A673 (cell line): ENCODE data around the gene ABHD6. TPM values are rescaled to one million over a fixed set of nuclear protein-coding genes. Genes with fewer than 3 reads are reported as not detected.
"Not testable (repeated sequence)": the region's sequence is repeated elsewhere in the genome, so short reads cannot be mapped to it uniquely, and the experiment has no call there.

Experiments
- BruUV-seq: library from RNA; stranded (reverse); fragments of 400-500 nt; replicated peaks from 2 replicates; lab custom pipeline; 2021; lab: Mats Ljungman, UMichigan
- CTCF ChIA-PET: fragments of 300-600 bp; sonication (Branson Sonifier 250); formaldehyde crosslinking; loops from one replicate; lab custom pipeline; 2022; ENCODE audit warnings: antibody characterized with exemption; lab: Charles Lee
- POLR2A ChIA-PET: fragments of 300-600 bp; sonication (Branson Sonifier 250); formaldehyde crosslinking; loops from one replicate; lab custom pipeline; 2022; ENCODE audit warnings: antibody characterized with exemption; ENCODE audit not compliant: low non-redundant PET; lab: Charles Lee
- DNase-seq: peaks from one replicate; pipeline ENCODE4 v3.0.0-alpha.2; 2015; ENCODE audit warnings: low spot score
- H3K27ac ChIP-seq: fragments of 200-600 bp; sonication (generic); 2 replicates; pipeline ENCODE4 v1.5.1; 2016; ENCODE audit warnings: mixed run types, low read depth, mild to moderate bottlenecking, mixed read lengths, antibody characterized with exemption, low read length; ENCODE audit not compliant: poor library complexity, severe bottlenecking
- H3K27me3 ChIP-seq: fragments of 200-600 bp; sonication (generic); replicated peaks from 2 replicates; pipeline ENCODE4 v1.6.1; 2017; ENCODE audit warnings: mixed run types, low read depth, mild to moderate bottlenecking, mixed read lengths, antibody characterized with exemption, low read length; ENCODE audit not compliant: insufficient read depth, poor library complexity
- H3K36me3 ChIP-seq: fragments of 200-600 bp; sonication (generic); 2 replicates; pipeline ENCODE4 v1.6.1; 2016; ENCODE audit warnings: mixed run types, mild to moderate bottlenecking, mixed read lengths, antibody characterized with exemption, low read length; ENCODE audit not compliant: insufficient read depth, poor library complexity, severe bottlenecking
- H3K4me1 ChIP-seq: fragments of 200-600 bp; sonication (generic); 2 replicates; pipeline ENCODE4 v1.6.1; 2017; ENCODE audit warnings: mixed run types, mild to moderate bottlenecking, mixed read lengths, antibody characterized with exemption, low read length; ENCODE audit not compliant: insufficient read depth, poor library complexity, severe bottlenecking
- H3K4me3 ChIP-seq: fragments of 200-600 bp; sonication (generic); 2 replicates; pipeline ENCODE4 v1.5.1; 2016; ENCODE audit warnings: low read depth, mixed run types, mild to moderate bottlenecking, mixed read lengths, low read length; ENCODE audit not compliant: poor library complexity, severe bottlenecking
- H3K9me3 ChIP-seq: fragments of 200-600 bp; sonication (generic); 2 replicates; pipeline ENCODE4 v1.6.1; 2016; ENCODE audit warnings: mixed run types, low read depth, mild to moderate bottlenecking, mixed read lengths, antibody characterized with exemption, low read length; ENCODE audit not compliant: poor library complexity, severe bottlenecking
- CTCF ChIP-seq: fragments of 300-800, 200-600 bp; sonication (generic); conservative IDR thresholded peaks from 2 replicates; pipeline ENCODE4 v1.5.1; 2017; ENCODE audit warnings: low read depth, mild to moderate bottlenecking, antibody characterized with exemption, low read length, moderate library complexity, mixed read lengths
- EZH2 ChIP-seq: fragments of 200-600 bp; sonication (generic); IDR thresholded peaks from 2 replicates; pipeline ENCODE4 v1.6.1; 2017; ENCODE audit warnings: borderline replicate concordance, low read depth, mild to moderate bottlenecking, mixed read lengths, antibody characterized with exemption, low read length; ENCODE audit not compliant: poor library complexity, severe bottlenecking
- intact Hi-C: fragments of 100-400 bp; cut with micrococcal nuclease; formaldehyde crosslinking; loops from one replicate; pipeline ENCODE4 v1.10.0; 2022; ENCODE audit not compliant: unreplicated experiment
- total RNA-seq: library from RNA; stranded (reverse); gene quantifications from 2 replicates; pipeline ENCODE4 v1.2.3, GENCODE V29; 2021

Gene ABHD6
- total RNA-seq, 1 experiment from 2014 or later: 155 TPM

- no peak for TF ChIP-seq EZH2
- no peak for TF ChIP-seq CTCF
- Histone ChIP-seq H3K27me3 (no peaks in the 10 kb centered on the region), H3K27ac (peak overlapping the region; percentile 35), H3K4me3 (no peak overlapping the region), H3K9me3 (no peaks in the 10 kb centered on the region), H3K4me1 (peaks cover 13% of the 10 kb centered on the region), H3K36me3 (peaks cover 79% of the 10 kb centered on the region)
- intact Hi-C loops: no loop called here
- ChIA-PET CTCF (no interaction called here), POLR2A (no interaction called here)
- no peak for DNase-seq
- no TSS peak for BruUV-seq
Measured at GRCh38 chr3:58266577-58266976, 29.0 kb downstream of the ABHD6 start.

GRCh38 chr3:58267543-58267942 lies 30.0 kb downstream of the ABHD6 start:
- Histone ChIP-seq H3K36me3 (peaks cover 80% of the 10 kb centered on the region), H3K4me1 (peaks cover 17% of the 10 kb centered on the region)
- BruUV-seq, intact Hi-C loops, POLR2A ChIA-PET, DNase-seq, H3K27me3 ChIP-seq, H3K9me3 ChIP-seq, H3K27ac ChIP-seq, H3K4me3 ChIP-seq, CTCF ChIA-PET: not testable (repeated sequence)

- Histone ChIP-seq H3K4me1 (peaks cover 12% of the 10 kb centered on the region), H3K36me3 (peaks cover 91% of the 10 kb centered on the region), H3K27ac (no peak overlapping the region), H3K9me3 (no peaks in the 10 kb centered on the region), H3K27me3 (no peaks in the 10 kb centered on the region), H3K4me3 (no peak overlapping the region)
- no TSS peak for BruUV-seq
- intact Hi-C loops: no loop called here
- no peak for DNase-seq
- ChIA-PET CTCF (no interaction called here), POLR2A (no interaction called here)
- no peak for TF ChIP-seq EZH2
- TF ChIP-seq CTCF: no peak
Measured at GRCh38 chr3:58269356-58269755, 31.8 kb downstream of the ABHD6 start.

GRCh38 chr3:58270485-58270884 lies 32.9 kb downstream of the ABHD6 start:
- DNase-seq: no peak
- no TSS peak for BruUV-seq
- H3K36me3 ChIP-seq: peaks cover 98% of the 10 kb centered on the region
- H3K4me3 ChIP-seq: no peak overlapping the region
- H3K9me3 ChIP-seq: no peaks in the 10 kb centered on the region
- no peaks in the 10 kb centered on the region for H3K27me3 ChIP-seq
- no peak for TF ChIP-seq EZH2
- no peak for TF ChIP-seq CTCF
- intact Hi-C loops: no loop called here
- peaks cover 8% of the 10 kb centered on the region for H3K4me1 ChIP-seq
- ChIA-PET CTCF (no interaction called here), POLR2A (no interaction called here)
- peak overlapping the region; percentile 37 for H3K27ac ChIP-seq
